Measurements from ENCODE around the gene GOLGA6C. TPM values are rescaled to one million over a fixed set of nuclear protein-coding genes. Genes with fewer than 3 reads are reported as not detected.

GOLGA6C gene
- polyA plus RNA-seq, 1 donor (not counting 4 experiments of a cell fraction or from before 2014, with no cell fraction given), result not detected

GRCh38 chr15:75209289-75209676 lies 48.9 kb upstream of the GOLGA6C start:
- DNase-seq (ENCODE audit: low read depth, low spot score) (no peak), FAIRE-seq (no peak)
- H3K27me3 ChIP-seq (ENCODE audit: control insufficient read depth, extremely low read depth, insufficient read depth, low read length), result no peaks in the 10 kb centered on the region
- H4K20me1 ChIP-seq (ENCODE audit: control insufficient read depth, extremely low read depth, insufficient read depth, low read length), result peaks cover 58% of the 10 kb centered on the region
- H3K9me1 ChIP-seq (ENCODE audit: control insufficient read depth, extremely low read depth, insufficient read depth, low read length), result no peaks in the 10 kb centered on the region
- TF ChIP-seq EZH2 (IDR thresholded peaks at IDR 0.05; ENCODE audit: low read length), result no peak
- TF ChIP-seq CTCF (optimal IDR thresholded peaks at IDR 0.05 in 1 of 3, IDR thresholded peaks at IDR 0.05 in 1 of 3, conservative IDR thresholded peaks at IDR 0.05 in 1 of 3; ENCODE audit: extremely low read depth in 1 of 3, insufficient read depth in 2 of 3, low read length in 3 of 3), result no peak
- no peak overlapping the region for H2AFZ ChIP-seq (ENCODE audit: control insufficient read depth, low read length)
- no peak overlapping the region for H3K4me3 ChIP-seq (ENCODE audit: control insufficient read depth in 2 of 3, extremely low read depth in 1 of 3, insufficient read depth in 2 of 3, low read depth in 1 of 3, low read length in 3 of 3)
- H3K4me2 ChIP-seq (ENCODE audit: control insufficient read depth, extremely low read depth, insufficient read depth, low read depth, low read length), result no peak overlapping the region
- peaks cover 46 to 58% of the 10 kb centered on the region in 2 experiments for H3K36me3 ChIP-seq (ENCODE audit: control insufficient read depth in 2 of 2, extremely low read depth in 1 of 2, insufficient read depth in 2 of 2, low read length in 2 of 2)
- no peak overlapping the region for H3K9ac ChIP-seq (ENCODE audit: control insufficient read depth, extremely low read depth, insufficient read depth, low read length)
- peaks cover 64% of the 10 kb centered on the region for H3K79me2 ChIP-seq (ENCODE audit: control insufficient read depth, insufficient read depth, low read length)
- H3K27ac ChIP-seq (ENCODE audit: control insufficient read depth, insufficient read depth, low read length), result no peak overlapping the region
- dilution Hi-C loops (cut with MboI; ENCODE audit: extremely low pct_ligation_motif_present, low sequenced_read_pairs), result no loop called here
- peaks cover 10% of the 10 kb centered on the region for H3K4me1 ChIP-seq (ENCODE audit: control insufficient read depth, extremely low read depth, insufficient read depth, low read length)
- no peaks in the 10 kb centered on the region for H3K9me3 ChIP-seq (ENCODE audit: control insufficient read depth, low read depth, low read length)

- dilution Hi-C loops (cut with MboI; ENCODE audit: extremely low pct_ligation_motif_present, low sequenced_read_pairs), result no loop called here
- DNase-seq (ENCODE audit: low read depth, low spot score) (no peak), FAIRE-seq (no peak)
- Histone ChIP-seq H3K79me2 (ENCODE audit: control insufficient read depth, insufficient read depth, low read length) (peaks cover 50% of the 10 kb centered on the region), H3K36me3 (ENCODE audit: control insufficient read depth in 2 of 2, extremely low read depth in 1 of 2, insufficient read depth in 2 of 2, low read length in 2 of 2) (peaks cover 46 to 55% of the 10 kb centered on the region in 2 experiments), H3K4me1 (ENCODE audit: control insufficient read depth, extremely low read depth, insufficient read depth, low read length) (peaks cover 7% of the 10 kb centered on the region), H3K4me2 (ENCODE audit: control insufficient read depth, extremely low read depth, insufficient read depth, low read depth, low read length) (no peak overlapping the region), H3K9me3 (ENCODE audit: control insufficient read depth, low read depth, low read length) (no peaks in the 10 kb centered on the region), H3K4me3 (ENCODE audit: control insufficient read depth in 2 of 3, extremely low read depth in 1 of 3, insufficient read depth in 2 of 3, low read depth in 1 of 3, low read length in 3 of 3) (no peak overlapping the region), H3K9me1 (ENCODE audit: control insufficient read depth, extremely low read depth, insufficient read depth, low read length) (no peaks in the 10 kb centered on the region), H3K9ac (ENCODE audit: control insufficient read depth, extremely low read depth, insufficient read depth, low read length) (no peak overlapping the region), H2AFZ (ENCODE audit: control insufficient read depth, low read length) (no peak overlapping the region), H3K27me3 (ENCODE audit: control insufficient read depth, extremely low read depth, insufficient read depth, low read length) (no peaks in the 10 kb centered on the region), H4K20me1 (ENCODE audit: control insufficient read depth, extremely low read depth, insufficient read depth, low read length) (peaks cover 51% of the 10 kb centered on the region), H3K27ac (ENCODE audit: control insufficient read depth, insufficient read depth, low read length) (no peak overlapping the region)
- no peak for TF ChIP-seq CTCF (optimal IDR thresholded peaks at IDR 0.05 in 1 of 3, IDR thresholded peaks at IDR 0.05 in 1 of 3, conservative IDR thresholded peaks at IDR 0.05 in 1 of 3; ENCODE audit: extremely low read depth in 1 of 3, insufficient read depth in 2 of 3, low read length in 3 of 3)
Observed at GRCh38 chr15:75210811-75211230, 47.3 kb upstream of the GOLGA6C start.
